GM21360 (cell line): ENCODE results near the gene ERG28.
"Not testable (repeated sequence)": the region's sequence is repeated elsewhere in the genome, so short reads cannot be mapped to it uniquely, and the experiment has no call there.

Experiments used
- ATAC-seq: cut with Tn5 transposase; IDR thresholded peaks from one replicate; pipeline ENCODE4 v1.9.1; 2021; ENCODE audit warnings: mild to moderate bottlenecking, moderate library complexity; ENCODE audit not compliant: unreplicated experiment

Gene ERG28

GRCh38 chr14:75626863-75627262 lies 33.8 kb downstream of the ERG28 start:
- no peak for ATAC-seq

GRCh38 chr14:75626396-75626795 lies 34.3 kb downstream of the ERG28 start:
- no peak for ATAC-seq

GRCh38 chr14:75625034-75625433 lies 35.6 kb downstream of the ERG28 start:
- ATAC-seq: no peak

GRCh38 chr14:75619548-75619947 lies 41.1 kb downstream of the ERG28 start:
- no peak for ATAC-seq

- no peak for ATAC-seq
Observed at GRCh38 chr14:75615200-75615599, 45.5 kb downstream of the ERG28 start.

GRCh38 chr14:75614179-75614578 lies 46.5 kb downstream of the ERG28 start:
- ATAC-seq: no peak

- no peak for ATAC-seq
Observed at GRCh38 chr14:75612157-75612556, 48.5 kb downstream of the ERG28 start.

GRCh38 chr14:75610834-75611233 lies 49.8 kb downstream of the ERG28 start:
- no peak for ATAC-seq

- ATAC-seq: no peak
Observed at GRCh38 chr14:75609606-75610475, 50.8 kb downstream of the ERG28 start.

GRCh38 chr14:75609116-75609515 lies 51.6 kb downstream of the ERG28 start:
- ATAC-seq: no peak

GRCh38 chr14:75607842-75608640 lies 52.6 kb downstream of the ERG28 start:
- no peak for ATAC-seq

- no peak for ATAC-seq
Observed at GRCh38 chr14:75607044-75607443, 53.6 kb downstream of the ERG28 start.

GRCh38 chr14:75605916-75606315 lies 54.8 kb downstream of the ERG28 start:
- ATAC-seq: no peak

- no peak for ATAC-seq
Observed at GRCh38 chr14:75604979-75605851, 55.5 kb downstream of the ERG28 start.

- ATAC-seq: no peak
Observed at GRCh38 chr14:75602503-75602902, 58.2 kb downstream of the ERG28 start.

- ATAC-seq: not testable (repeated sequence)
Observed at GRCh38 chr14:75601061-75601460, 59.6 kb downstream of the ERG28 start.

- not testable (repeated sequence) for ATAC-seq
Observed at GRCh38 chr14:75600100-75600499, 60.6 kb downstream of the ERG28 start.
